GM23338 (cell line): Measurements from ENCODE around the gene SS18. TPM values are rescaled to one million over a fixed set of nuclear protein-coding genes. Genes with fewer than 3 reads are reported as not detected.
A peak's percentile ranks its signal among the peaks of the same experiment; 100 is the strongest.
"Not testable (repeated sequence)": the region's sequence is repeated elsewhere in the genome, so short reads cannot be mapped to it uniquely, and the experiment has no call there.

Source experiments
- ATAC-seq: fragments of 200-7000 bp; cut with Tn5 transposase; 3 replicates; pipeline ENCODE4 v1.9.1; 2020
- DNase-seq: peaks from one replicate; pipeline ENCODE4 v3.0.0-alpha.2; 2015; ENCODE audit warnings: low spot score
- H2AFZ ChIP-seq: fragments of 200-600 bp; sonication (generic); 2 replicates; pipeline ENCODE4 v1.8.0; 2016; ENCODE audit warnings: antibody characterized with exemption, mild to moderate bottlenecking, moderate library complexity
- H3F3A ChIP-seq: fragments of 200-600 bp; sonication (generic); replicated peaks from 2 replicates; pipeline ENCODE4 v1.8.0; 2017; ENCODE audit warnings: antibody characterized with exemption, mixed run types, low read depth
- H3K27ac ChIP-seq: fragments of 200-600 bp; sonication (generic); 2 replicates; pipeline ENCODE4 v1.6.1; 2016; ENCODE audit warnings: low read depth
- H3K27me3 ChIP-seq: fragments of 200-600 bp; sonication (generic); 2 replicates; pipeline ENCODE4 v1.8.0; 2016; ENCODE audit warnings: mild to moderate bottlenecking, mixed run types, moderate library complexity; ENCODE audit not compliant: insufficient read depth
- H3K36me3 ChIP-seq: fragments of 200-600 bp; sonication (generic); 2 replicates; pipeline ENCODE4 v1.8.0; 2016; ENCODE audit warnings: mild to moderate bottlenecking; ENCODE audit not compliant: insufficient read depth
- H3K4me1 ChIP-seq: fragments of 200-600 bp; sonication (generic); 2 replicates; pipeline ENCODE4 v1.8.0; 2016; ENCODE audit warnings: mild to moderate bottlenecking, moderate library complexity; ENCODE audit not compliant: insufficient read depth
- H3K4me2 ChIP-seq: fragments of 200-600 bp; sonication (generic); 2 replicates; pipeline ENCODE4 v1.7.1; 2017; ENCODE audit warnings: mixed run types
- H3K4me3 ChIP-seq: fragments of 200-600 bp; sonication (generic); 2 replicates; pipeline ENCODE4 v1.6.1; 2016; ENCODE audit warnings: mixed run types
- H3K79me2 ChIP-seq: fragments of 200-600 bp; sonication (generic); replicated peaks from 2 replicates; pipeline ENCODE4 v1.8.0; 2017; ENCODE audit warnings: mild to moderate bottlenecking; ENCODE audit not compliant: insufficient read depth
- H3K9me2 ChIP-seq: fragments of 200-600 bp; sonication (generic); 2 replicates; pipeline ENCODE4 v1.8.0; 2017; ENCODE audit not compliant: insufficient read depth
- H4K20me1 ChIP-seq: fragments of 200-600 bp; sonication (generic); replicated peaks from 2 replicates; pipeline ENCODE4 v1.8.0; 2017; ENCODE audit warnings: mild to moderate bottlenecking; ENCODE audit not compliant: insufficient read depth
- H3K27ac Mint-ChIP-seq: 2 replicates; pipeline ENCODE4 v1.8.0; 2020; ENCODE audit warnings: inconsistent platforms, mild to moderate bottlenecking, moderate library complexity, mixed read lengths
- H3K27me3 Mint-ChIP-seq: 3 replicates; pipeline ENCODE4 v1.8.0; 2022; ENCODE audit warnings: low read depth, mild to moderate bottlenecking, moderate library complexity, mixed read lengths, inconsistent platforms; ENCODE audit not compliant: insufficient read depth, poor library complexity
- H3K36me3 Mint-ChIP-seq: 3 replicates; pipeline ENCODE4 v1.8.0; 2021; ENCODE audit warnings: low read depth, mild to moderate bottlenecking, inconsistent platforms, moderate library complexity, mixed read lengths
- H3K4me1 Mint-ChIP-seq: 3 replicates; pipeline ENCODE4 v1.8.0; 2020; ENCODE audit warnings: mild to moderate bottlenecking, inconsistent platforms, mixed read lengths
- H3K4me3 Mint-ChIP-seq: 3 replicates; pipeline ENCODE4 v1.8.0; 2021; ENCODE audit warnings: moderate library complexity, mild to moderate bottlenecking, inconsistent platforms, mixed read lengths
- H3K9me3 Mint-ChIP-seq: 3 replicates; pipeline ENCODE4 v1.8.0; 2020; ENCODE audit warnings: moderate library complexity, mild to moderate bottlenecking, inconsistent platforms, mixed read lengths
- CREB1 ChIP-seq: fragments of 250-450 bp; sonication (Bioruptor Pico); IDR thresholded peaks from 2 replicates; pipeline ENCODE4 v1.5.0; 2020; ENCODE audit warnings: low read depth, mild to moderate bottlenecking, moderate library complexity
- EZH2 ChIP-seq: fragments of 200-600 bp; sonication (generic); IDR thresholded peaks from one replicate; pipeline ENCODE4 v1.8.0; 2017; ENCODE audit warnings: antibody characterized with exemption, mild to moderate bottlenecking, low read depth; ENCODE audit not compliant: unreplicated experiment
- EZH2phosphoT487 ChIP-seq: fragments of 200-600 bp; sonication (generic); IDR thresholded peaks from one replicate; pipeline ENCODE4 v1.8.1; 2018; ENCODE audit warnings: antibody characterized with exemption; ENCODE audit not compliant: unreplicated experiment
- JUNB ChIP-seq: IDR thresholded peaks from one replicate; pipeline ENCODE4 v1.6.1; 2016; ENCODE audit warnings: antibody characterized with exemption; ENCODE audit not compliant: unreplicated experiment
- NANOG ChIP-seq: IDR thresholded peaks from 2 replicates; pipeline ENCODE4 v1.6.1; 2016; ENCODE audit warnings: antibody characterized with exemption, borderline replicate concordance
- POLR2AphosphoS5 ChIP-seq: IDR thresholded peaks from 2 replicates; pipeline ENCODE4 v1.6.1; 2016; ENCODE audit warnings: antibody characterized with exemption, low read depth
- STAT1 ChIP-seq: IDR thresholded peaks from one replicate; pipeline ENCODE4 v1.6.1; 2016; ENCODE audit warnings: antibody characterized with exemption; ENCODE audit not compliant: unreplicated experiment
- ZNF114 ChIP-seq: fragments of 250-450 bp; sonication (Bioruptor Pico); IDR thresholded peaks from 2 replicates; pipeline ENCODE4 v1.5.0; 2020; ENCODE audit warnings: mild to moderate bottlenecking, moderate library complexity
- ZNF331 ChIP-seq: fragments of 250-450 bp; sonication (Bioruptor Pico); IDR thresholded peaks from 2 replicates; pipeline ENCODE4 v1.5.0; 2020; ENCODE audit warnings: low read depth, mild to moderate bottlenecking, moderate library complexity
- polyA plus RNA-seq: library from polyadenylated mRNA; unstranded; fragments of >200 nt; fragmentation: Nextera tagmentation; extraction: Ambion mirVana; gene quantifications from 2 replicates; pipeline ENCODE4 v1.2.1, GENCODE V29; 2016
- total RNA-seq: library from RNA; depleted of rRNA; stranded (reverse); fragments of >200 nt; shearing (Covaris generic); gene quantifications from 2 replicates; pipeline ENCODE4 v1.2.3, GENCODE V29; 2014

SS18 gene
- total and polyA plus RNA-seq, 2 experiments from 2014 or later: 41.3 to 148 TPM

DNA sequence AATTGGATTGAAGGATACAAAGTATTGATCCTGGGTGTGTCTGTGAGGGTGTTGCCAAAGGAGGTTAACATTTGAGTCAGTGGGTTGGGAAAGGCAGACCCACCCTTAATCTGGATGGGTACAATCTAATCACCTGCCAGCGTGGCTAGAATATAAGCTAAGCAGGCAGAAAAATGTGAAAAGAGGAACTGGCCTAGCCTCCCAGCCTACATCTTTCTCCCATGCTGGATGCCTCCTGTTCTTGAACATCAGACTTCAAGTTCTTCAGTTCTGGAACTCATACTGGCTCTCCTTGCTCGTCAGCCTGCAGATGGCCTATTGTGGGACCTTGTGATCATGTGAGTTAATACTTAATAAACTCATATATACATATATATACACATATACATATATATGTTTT lies 37.8 kb upstream of the SS18 start:
- H3K4me1 ChIP-seq, H3K9me3 Mint-ChIP-seq, H3K4me3 Mint-ChIP-seq, H3K36me3 Mint-ChIP-seq, H3K4me1 Mint-ChIP-seq, H3K36me3 ChIP-seq, DNase-seq, H3K4me2 ChIP-seq, H3K27me3 Mint-ChIP-seq, H3K4me3 ChIP-seq, H3K27ac ChIP-seq, H3K9me2 ChIP-seq, ATAC-seq, H3F3A ChIP-seq, H2AFZ ChIP-seq, H3K27ac Mint-ChIP-seq, H3K27me3 ChIP-seq, H4K20me1 ChIP-seq, H3K79me2 ChIP-seq: not testable (repeated sequence)

GRCh38 chr18:26127786-26128185 lies 37.4 kb upstream of the SS18 start:
- no peaks in the 10 kb centered on the region for H3K4me1 ChIP-seq
- ATAC-seq (peak; percentile 23; the same call in 1 of the 3 replicates), DNase-seq (no peak)
- H3K79me2 ChIP-seq: no peaks in the 10 kb centered on the region
- H3K27ac ChIP-seq: no peak overlapping the region
- no peaks in the 10 kb centered on the region for H3K9me2 ChIP-seq
- no peaks in the 10 kb centered on the region for H3F3A ChIP-seq
- Mint-ChIP-seq H3K36me3 (no peaks in the 10 kb centered on the region), H3K9me3 (peaks cover 4% of the 10 kb centered on the region; the same call in 1 of the 3 replicates), H3K27me3 (no peaks in the 10 kb centered on the region), H3K4me3 (no peak overlapping the region), H3K4me1 (no peaks in the 10 kb centered on the region), H3K27ac (no peak overlapping the region)
- no peaks in the 10 kb centered on the region for H3K27me3 ChIP-seq
- no peak overlapping the region for H3K4me3 ChIP-seq
- TF ChIP-seq JUNB (no peak), ZNF114 (CRISPR knock-in tag) (no peak), EZH2phosphoT487 (no peak), ZNF331 (CRISPR knock-in tag) (no peak), POLR2AphosphoS5 (no peak), STAT1 (no peak)
- H3K4me2 ChIP-seq: no peak overlapping the region
- no peaks in the 10 kb centered on the region for H3K36me3 ChIP-seq
- H4K20me1 ChIP-seq: no peaks in the 10 kb centered on the region
- no peak overlapping the region for H2AFZ ChIP-seq

- not testable (repeated sequence) for H3K4me1 Mint-ChIP-seq, H3K4me2 ChIP-seq, H3K4me1 ChIP-seq, DNase-seq, H3K27ac Mint-ChIP-seq, ATAC-seq, H3K27ac ChIP-seq, H3K27me3 Mint-ChIP-seq, H3F3A ChIP-seq, H3K9me2 ChIP-seq, H3K4me3 ChIP-seq, H3K36me3 ChIP-seq, H3K36me3 Mint-ChIP-seq, H3K79me2 ChIP-seq, H3K4me3 Mint-ChIP-seq, H4K20me1 ChIP-seq, H2AFZ ChIP-seq, H3K27me3 ChIP-seq
- H3K9me3 Mint-ChIP-seq: peaks cover 15% of the 10 kb centered on the region
These were observed 31.6 kb upstream of the SS18 start for GRCh38 chr18:26121994-26122393.

DNA sequence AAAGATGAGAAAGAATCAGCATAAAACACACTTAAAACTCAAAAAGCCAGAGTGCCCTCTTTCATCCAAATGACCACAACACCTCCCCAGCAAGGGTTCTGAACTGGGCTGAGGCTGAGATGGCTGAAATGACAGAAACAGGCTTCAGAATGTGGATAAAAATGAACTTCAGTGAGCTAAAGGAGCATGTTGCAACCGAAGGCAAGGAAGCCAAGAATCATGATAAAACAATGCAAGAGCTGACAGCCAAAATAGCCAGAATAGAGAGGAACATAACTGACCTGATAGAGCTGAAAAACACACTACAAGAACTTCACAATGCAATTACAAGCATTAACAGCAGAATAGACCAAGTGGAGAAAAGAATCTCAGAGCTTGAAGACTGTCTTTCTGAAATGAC lies 31.1 kb upstream of the SS18 start:
- ATAC-seq (no peak), DNase-seq (no peak)
- Mint-ChIP-seq H3K9me3 (peaks cover 15% of the 10 kb centered on the region), H3K27ac (no peak overlapping the region), H3K27me3 (peaks cover 3% of the 10 kb centered on the region), H3K4me3 (no peak overlapping the region), H3K4me1 (no peaks in the 10 kb centered on the region), H3K36me3 (peaks cover 7% of the 10 kb centered on the region)
- H3K4me2 ChIP-seq: no peak overlapping the region
- H3K79me2 ChIP-seq: no peaks in the 10 kb centered on the region
- no peaks in the 10 kb centered on the region for H3F3A ChIP-seq
- H2AFZ ChIP-seq: no peak overlapping the region; the same call in 1 of the 2 replicates
- no peak overlapping the region for H3K4me3 ChIP-seq
- H3K27me3 ChIP-seq: no peaks in the 10 kb centered on the region
- TF ChIP-seq CREB1 (CRISPR knock-in tag) (no peak), NANOG (no peak), EZH2 (no peak), POLR2AphosphoS5 (no peak), JUNB (no peak), STAT1 (no peak), ZNF331 (CRISPR knock-in tag) (no peak)
- H3K4me1 ChIP-seq: no peaks in the 10 kb centered on the region
- H3K9me2 ChIP-seq: no peaks in the 10 kb centered on the region; the same call in 1 of the 2 replicates
- no peaks in the 10 kb centered on the region for H3K36me3 ChIP-seq
- H3K27ac ChIP-seq: no peak overlapping the region
- H4K20me1 ChIP-seq: no peaks in the 10 kb centered on the region
